ENCODE measurements around the gene DES. TPM values are rescaled to one million over a fixed set of nuclear protein-coding genes. Genes with fewer than 3 reads are reported as not detected.
"Not testable (repeated sequence)": the region's sequence is repeated elsewhere in the genome, so short reads cannot be mapped to it uniquely, and the experiment has no call there.

DES gene
- 5,382 TPM for polyA plus RNA-seq (ENCODE audit: insufficient read length)

DNA sequence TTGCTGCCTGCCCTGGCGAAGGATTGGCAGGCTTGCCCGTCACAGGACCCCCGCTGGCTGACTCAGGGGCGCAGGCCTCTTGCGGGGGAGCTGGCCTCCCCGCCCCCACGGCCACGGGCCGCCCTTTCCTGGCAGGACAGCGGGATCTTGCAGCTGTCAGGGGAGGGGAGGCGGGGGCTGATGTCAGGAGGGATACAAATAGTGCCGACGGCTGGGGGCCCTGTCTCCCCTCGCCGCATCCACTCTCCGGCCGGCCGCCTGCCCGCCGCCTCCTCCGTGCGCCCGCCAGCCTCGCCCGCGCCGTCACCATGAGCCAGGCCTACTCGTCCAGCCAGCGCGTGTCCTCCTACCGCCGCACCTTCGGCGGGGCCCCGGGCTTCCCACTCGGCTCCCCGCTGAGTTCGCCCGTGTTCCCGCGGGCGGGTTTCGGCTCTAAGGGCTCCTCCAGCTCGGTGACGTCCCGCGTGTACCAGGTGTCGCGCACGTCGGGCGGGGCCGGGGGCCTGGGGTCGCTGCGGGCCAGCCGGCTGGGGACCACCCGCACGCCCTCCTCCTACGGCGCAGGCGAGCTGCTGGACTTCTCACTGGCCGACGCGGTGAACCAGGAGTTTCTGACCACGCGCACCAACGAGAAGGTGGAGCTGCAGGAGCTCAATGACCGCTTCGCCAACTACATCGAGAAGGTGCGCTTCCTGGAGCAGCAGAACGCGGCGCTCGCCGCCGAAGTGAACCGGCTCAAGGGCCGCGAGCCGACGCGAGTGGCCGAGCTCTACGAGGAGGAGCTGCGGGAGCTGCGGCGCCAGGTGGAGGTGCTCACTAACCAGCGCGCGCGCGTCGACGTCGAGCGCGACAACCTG is at the start of gene DES:
DES (plus strand) TSS at position 223 of the 857 bp plus-strand sequence; CDS start at position 309, 86 bp downstream.
- peak; percentile 63 for DNase-seq

DNA sequence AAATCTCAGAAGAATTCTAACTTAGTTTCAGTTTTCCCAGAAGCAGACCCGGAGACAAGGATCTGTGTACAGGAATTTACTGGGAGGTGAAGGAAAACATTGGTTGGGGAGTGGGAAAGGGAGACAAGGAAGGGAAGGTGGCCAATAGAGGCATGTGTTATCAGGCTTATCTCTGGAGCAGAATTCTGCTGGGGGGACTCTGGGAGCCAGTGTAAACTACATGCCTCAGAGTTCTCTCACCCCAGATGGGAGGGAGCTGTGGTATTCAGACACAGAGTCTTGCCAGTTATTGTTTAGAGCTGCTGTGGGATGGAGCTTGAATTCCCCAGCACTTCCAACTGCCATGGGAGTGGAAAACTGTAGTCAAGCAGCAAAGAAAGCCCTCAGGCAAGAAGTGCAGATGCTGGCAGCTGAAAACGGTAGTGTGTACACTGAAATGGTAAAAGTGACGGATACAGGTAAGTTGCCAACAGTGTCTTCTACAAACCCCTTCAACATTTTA is 49.4 kb upstream of the DES start:
- no peak for DNase-seq

DNA sequence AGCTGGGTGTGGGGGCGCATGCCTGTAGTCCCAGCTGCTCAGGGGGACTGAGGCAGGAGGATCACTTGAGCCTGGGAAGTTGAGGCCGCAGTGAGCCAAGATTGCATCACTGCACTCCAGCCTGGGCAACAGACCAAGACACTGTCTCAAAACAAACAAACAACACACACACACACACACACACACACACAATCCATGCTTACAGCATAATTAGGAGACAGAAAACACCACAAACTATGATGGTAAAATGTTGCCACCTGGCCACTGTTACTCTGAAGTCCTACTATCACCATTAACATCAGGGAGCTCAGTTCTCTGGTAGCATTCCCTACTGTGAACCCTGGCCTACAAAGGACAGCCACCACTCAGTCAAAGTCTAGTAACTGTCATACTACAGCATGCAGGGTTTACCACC is 48.7 kb upstream of the DES start:
- no peak for DNase-seq

DNA sequence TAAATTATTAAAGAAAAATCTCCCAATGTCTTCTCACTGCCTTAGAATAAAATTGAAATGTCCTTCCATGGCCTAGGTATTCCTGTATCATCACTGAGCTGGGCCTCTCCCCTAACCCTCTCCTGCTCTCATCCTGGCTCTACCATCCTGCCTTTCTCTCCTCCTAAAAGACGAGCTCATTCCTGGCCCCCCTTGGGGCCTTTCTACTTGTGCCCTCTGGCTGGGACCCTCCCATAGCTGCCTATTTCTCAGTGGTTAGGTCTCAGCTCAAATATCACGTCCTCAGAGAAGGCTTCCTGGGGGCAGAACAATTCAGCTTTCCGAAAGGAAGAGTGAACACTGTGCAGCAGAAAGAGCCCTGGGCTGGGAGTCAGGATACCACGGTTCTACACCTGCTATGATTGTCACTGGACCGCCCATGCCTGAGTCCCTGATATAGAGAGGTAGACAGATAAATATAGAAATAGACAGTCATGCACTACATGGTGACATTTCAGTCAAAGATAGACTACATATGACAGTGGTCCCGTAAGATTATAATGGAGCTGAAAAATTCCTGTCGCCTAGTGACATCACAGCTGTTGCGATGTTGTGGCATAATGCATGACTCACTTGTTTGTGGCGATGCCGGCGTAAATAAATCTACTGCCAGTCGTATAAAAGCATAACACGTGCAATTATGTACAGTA is 39.9 kb upstream of the DES start:
- DNase-seq, result no peak

DNA sequence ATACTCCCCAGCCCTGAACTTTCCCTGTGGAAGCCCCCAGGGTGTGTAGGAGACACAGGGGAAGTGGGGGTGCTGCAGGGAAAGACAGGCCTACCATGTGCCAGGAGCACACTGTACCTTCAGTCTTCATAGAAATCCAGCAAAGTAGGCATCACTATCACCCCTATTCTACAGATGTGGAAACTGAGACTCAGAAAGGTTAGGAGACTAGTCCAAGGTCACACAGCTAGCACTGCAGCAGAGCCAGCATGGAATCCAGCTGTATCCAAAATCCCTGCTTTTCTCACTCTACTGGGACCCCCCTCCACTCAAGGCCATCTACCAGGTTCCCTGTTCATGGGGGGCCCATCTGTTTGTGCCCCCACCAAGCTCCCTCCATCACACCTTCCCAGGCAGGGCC is 37.3 kb upstream of the DES start:
- DNase-seq, result no peak

DNA sequence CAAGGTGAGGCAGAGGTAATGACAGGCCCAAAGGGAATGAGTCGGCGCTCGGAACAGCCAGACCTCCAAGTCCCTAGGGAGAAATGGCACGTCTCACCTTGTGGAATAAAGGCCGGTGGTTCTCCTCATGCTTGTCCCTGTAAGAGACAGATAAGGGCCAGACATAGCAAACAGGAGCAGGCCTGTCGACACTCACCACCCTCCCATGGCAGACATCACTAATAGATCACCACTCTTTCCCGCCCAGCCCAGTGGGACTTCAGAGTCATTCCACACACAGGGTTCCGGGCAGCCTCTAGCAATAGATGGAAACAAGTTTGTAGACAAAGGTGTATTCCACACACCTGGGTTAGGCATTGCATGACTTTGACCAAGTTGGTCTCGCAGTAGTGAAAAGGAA is 36.7 kb upstream of the DES start:
- no peak for DNase-seq

DNA sequence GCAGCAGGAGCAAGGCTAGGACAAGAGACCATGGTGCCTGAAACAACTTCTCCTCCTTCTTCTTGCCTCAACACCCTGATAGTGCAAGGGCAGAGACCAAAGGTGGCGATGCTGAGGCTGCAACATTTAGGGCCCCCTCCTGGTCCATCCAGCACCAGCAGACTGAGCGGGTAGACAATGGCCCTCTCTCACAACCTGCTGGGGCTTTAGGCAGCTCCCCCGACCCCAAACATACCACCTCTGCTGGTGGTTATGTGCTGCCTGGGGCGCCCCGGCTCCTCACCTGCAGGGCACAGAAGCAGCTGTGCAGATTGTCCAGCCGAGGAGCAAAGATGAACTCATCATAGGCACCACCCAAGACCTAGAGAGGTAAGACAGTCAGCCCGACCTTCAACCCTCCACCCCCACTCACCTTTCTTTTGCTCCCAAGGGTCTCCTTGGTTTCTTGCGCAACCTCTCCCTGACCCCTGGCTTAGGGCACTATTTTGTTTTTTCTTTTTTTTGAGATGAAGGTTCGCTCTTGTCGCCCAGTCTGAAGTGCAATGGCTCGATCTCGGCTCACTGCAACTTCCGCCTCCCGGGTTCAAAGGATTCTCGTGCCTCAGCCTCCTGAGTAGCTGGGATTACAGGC is 34.0 kb upstream of the DES start:
- no peak for DNase-seq

DNA sequence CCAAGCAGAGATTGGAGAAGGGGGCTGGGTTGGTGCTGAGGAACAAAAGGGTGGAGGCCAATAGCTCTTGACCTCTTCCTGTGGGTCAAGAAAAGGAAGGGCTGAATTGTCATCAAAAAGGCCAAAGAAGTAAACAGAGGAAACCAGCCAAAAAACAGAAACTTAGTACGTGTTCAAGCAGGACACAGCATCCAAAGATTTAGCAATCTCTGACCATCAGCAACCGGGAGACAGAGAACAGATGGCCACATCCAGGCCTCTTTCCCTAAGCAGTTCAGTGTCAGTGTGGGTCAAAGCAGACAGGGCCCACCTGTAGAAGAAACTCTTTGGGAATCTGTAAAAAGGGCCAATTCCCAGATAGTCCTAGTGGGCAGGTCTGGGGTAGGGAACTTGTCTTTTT is 33.3 kb upstream of the DES start:
- no peak for DNase-seq

DNA sequence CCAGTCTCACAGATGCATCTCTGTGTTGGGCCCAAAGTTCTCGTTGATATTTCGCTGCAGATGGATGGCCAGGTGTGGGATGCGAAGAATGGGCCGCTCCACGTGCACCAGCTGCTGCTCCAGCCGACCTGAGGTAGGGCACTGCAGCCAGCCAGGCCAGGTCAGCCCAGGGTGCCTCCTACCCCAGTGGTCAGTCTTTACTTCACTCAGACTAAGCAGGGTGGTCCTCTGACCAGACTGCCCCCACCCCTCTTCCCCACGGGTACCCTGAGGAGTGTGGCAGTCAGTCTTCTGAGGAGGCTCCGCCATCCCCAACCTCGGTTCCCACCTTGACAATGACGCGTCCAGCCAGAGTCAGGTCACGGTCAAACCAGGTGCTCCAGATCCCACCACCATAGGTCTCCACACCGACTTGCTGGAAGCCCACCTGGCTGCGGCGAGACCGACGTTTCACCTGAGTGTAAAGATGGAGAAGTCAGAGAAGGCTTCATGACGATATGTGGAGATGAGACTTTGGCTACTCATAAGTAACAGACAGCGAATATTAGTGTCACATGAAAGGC is 32.1 kb upstream of the DES start:
- DNase-seq, result no peak

DNA sequence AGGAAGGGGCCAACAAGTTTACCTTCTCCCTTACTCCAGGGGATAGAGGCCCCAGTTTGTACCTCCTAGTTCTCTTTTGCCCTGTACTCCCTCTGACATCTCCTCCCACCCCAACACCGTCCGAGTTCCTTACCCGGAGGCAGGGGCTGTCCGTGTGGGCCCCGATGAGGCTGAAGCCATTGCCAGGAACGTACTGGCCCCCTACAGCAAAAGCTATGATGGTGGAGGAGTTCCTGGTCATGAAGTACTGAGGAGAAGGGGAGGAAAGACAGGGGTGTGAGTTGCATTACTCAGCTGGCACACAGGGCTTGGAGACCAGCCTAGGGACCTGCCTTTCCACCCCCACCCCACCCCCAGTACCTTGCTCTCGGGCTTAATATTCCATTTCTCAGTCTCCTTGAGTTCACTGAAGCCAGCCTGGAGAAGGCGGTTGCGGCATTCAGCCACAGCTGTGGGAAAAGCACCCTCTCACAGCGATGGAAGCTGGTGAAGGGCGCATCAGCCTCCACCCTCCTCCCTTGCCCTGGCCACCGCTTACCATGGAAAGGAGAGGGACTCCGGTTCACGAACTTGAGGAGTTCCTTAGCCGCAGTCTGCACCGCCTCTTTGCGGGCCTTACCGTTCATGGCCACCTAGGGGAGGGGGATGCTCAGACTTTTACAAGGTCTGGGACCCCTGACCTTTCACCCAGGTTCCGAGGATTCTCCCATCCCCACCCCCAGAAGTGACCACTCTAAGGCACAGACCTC is 31.5 kb upstream of the DES start:
- no peak for DNase-seq

DNA sequence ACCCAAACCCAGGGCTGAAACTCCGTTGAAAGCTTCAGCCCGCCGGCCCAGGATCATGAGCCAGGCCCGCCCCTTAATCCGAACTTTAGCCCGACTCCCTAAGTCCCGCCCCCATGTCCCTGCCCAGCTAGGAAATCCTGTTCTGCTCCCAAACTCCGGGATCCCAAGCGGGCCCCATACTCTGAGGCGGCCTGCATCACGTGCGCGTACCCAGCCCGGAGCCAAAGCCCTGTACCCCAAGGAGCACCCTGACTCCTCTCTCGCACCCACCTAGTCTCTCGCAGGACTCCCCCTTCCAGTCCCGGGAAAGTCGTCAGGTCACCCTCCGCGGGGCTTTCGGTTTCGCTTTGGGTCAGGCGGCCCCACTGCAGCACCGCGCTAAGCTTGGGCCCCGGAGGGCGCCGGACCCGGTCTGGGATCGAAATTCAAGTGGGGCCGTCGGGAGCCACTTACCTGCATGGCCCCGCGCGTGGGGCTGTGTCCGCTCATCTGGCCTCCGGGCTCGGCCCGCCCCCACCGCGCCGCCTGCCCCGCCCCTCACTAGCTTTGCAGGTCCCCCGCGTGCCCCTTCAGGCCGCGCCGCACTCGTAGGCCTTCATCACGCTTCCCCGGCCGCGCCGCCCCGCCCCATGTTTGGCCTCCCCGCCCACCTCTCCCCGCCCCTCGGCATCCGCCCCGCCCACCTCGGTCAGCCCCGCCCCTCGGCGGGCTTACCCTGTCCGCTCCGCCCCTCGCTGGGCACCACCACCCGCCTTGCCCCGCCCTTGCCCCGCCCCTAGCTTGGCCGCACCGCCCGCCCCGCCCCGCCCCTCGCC is 30.7 kb upstream of the DES start, which contains the start of gene DNPEP:
DNPEP (minus strand) TSS at position 607 of the 815 bp plus-strand sequence; CDS start at position 489, 118 bp downstream.
- peak; percentile 89 for DNase-seq

DNA sequence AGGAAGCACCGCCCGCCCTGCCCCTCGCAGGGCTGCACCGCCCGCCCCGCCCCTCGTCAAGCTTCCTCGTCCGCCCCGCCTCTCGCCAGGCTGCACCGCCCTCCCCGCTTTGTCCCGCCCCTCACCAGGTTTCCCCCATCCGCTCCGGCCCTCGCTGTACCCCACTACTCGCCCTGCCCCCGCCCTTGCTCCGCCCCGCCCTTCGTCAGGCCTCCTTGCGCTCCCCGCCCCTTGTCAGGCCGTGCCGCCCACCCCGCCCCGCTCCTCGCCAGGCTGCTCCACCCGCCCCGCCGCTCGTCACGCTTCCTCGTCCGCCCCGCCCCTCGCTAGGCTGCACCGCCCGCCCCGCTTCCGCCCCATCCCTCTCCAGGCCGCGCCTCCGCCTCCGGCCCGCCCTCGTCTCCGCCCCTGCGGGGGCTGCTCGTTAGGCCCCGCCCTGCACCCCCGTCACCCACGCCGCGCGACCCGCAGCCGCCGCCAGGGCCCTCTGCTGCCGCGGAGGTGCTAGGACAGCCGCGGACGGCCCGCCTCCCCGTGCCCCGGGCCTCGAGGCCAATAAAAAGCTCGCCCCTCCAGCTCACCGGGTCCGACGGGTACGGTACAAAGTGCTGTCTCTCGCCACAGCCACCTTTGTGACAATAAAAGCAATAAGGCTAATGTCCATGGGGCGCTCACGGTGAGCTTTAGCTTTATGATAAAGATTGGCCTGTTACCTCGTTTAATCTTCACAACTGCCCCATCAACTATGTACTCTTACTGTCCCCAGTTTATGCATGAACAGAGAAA is 29.9 kb upstream of the DES start:
- DNase-seq, result peak; percentile 97

DNA sequence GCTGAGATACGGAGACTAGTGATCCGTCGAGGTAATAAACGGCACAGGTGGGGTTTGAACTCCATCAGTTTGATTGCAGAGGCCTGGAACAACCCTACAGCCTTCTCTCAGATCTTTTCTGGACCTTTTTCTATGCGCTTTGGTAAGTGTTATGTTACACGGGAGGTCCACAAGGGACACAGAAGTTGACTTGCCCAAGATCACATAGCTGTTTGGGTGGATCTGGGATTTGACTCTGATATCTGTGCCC is 29.3 kb upstream of the DES start:
- DNase-seq, result no peak

DNA sequence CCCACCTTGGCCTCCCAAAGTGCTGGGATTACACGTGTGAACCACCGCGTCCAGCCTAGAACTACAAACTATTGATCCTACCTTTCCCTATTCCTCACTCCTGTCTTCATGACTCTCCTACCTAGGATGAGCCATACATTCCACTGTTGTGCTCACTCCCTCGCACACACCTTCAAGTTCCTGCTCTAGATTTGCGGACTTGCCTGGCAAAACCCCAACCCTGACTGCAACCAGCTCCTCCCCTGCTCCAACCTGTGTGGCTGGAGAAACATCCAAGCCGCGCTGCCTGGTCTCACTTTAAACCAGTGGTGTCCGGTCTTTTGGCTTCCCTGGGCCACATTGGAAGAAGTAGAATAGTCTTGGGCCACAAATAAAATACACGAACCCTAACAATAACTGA is 25.4 kb upstream of the DES start:
- DNase-seq, result no peak

DNA sequence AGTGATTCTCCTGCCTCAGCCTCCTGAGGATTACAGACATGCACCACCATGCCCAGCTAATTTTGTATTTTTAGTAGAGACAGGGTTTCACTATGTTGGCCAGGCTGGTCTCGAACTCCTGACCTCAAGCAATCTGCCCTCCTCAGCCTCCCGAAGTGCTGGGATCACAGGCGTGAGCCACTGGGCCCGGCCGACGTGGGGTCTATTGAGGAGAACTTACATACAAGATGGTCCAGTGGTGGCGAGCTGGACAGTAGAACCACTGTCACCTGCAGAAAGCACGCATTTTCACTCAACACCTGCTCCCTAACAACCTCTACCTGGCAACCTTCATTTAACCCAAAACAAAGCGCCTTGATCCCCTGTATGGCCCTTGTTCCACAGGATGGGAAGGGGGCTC is 23.1 kb upstream of the DES start:
- DNase-seq, result not testable (repeated sequence)

DNA sequence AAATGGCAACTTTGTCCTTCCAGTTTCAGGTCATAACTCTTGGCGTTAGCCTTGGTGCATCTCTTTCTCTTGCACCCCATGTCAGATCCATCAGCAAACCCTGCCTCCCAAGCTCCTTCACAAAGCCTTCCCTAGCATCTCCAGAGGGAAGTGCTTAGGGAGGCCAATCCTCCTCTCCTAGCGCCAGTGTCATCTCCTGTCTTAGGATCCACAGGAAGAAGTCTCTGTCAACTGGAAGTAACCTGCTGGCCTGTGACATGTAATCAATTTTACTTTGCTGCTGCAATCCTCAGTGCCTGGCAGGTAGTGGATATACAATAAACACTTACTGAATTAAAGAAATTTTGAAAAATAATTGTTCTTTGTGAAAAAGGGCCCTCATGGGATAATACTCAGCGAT is 22.6 kb upstream of the DES start:
- no peak for DNase-seq

DNA sequence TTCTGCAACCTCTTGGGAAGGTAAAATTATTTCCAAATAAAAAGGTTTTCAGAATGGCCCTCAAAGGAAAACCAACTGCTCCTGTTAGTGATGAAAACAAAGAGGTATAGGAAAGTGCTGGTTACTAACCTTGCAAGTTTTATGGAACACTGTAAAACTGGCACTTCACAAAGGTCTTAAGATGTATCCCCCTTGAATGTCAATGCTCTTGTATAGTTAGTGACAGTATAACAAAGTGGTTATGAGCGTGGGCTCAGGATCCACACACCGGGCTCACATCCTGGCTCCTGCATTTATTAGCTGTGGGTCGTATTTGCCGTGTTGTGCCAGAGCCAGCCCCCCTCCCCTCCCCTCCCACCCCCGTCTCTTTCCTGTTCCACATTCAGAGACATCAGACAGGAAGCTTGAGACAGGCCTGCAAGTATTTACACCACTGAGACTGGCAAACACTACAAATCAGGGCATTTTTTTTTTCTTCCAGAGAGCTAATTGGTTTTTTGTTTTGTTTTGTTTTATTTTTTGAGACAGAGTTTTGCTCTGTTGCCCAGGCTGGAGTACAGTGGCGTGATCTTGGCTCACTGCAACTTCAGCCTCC is 21.2 kb upstream of the DES start:
- no peak for DNase-seq

DNA sequence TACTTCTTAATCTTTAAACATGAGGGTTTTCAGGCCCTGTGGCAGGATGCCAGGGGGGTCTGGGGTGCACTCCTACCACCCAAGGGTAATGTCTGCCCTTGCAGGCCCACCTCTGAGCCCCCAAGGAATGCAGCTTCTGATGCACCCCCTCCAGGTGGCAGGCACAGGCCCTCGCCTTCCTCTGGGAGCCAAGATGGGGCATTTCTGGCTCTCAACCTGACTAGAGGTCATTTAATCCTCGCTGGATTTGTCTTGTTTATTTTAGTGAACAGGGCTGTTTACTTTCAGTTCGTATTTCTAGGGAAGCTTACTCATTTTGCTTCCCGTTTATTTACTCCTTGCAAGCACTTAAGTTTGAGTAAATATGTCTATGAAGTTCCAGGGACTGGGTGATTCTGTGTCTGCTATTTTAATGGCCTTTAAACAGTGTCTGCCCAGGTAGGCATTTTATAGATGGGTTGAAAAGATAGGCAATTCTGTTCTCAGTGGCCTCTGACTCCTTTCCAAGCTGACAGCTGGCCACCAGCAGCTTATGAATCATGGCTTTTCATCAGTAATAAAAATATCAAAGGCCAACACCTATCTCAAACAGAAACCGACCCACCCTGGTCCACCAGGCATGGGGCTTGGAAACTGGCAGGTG is 19.3 kb upstream of the DES start:
- DNase-seq, result no peak

DNA sequence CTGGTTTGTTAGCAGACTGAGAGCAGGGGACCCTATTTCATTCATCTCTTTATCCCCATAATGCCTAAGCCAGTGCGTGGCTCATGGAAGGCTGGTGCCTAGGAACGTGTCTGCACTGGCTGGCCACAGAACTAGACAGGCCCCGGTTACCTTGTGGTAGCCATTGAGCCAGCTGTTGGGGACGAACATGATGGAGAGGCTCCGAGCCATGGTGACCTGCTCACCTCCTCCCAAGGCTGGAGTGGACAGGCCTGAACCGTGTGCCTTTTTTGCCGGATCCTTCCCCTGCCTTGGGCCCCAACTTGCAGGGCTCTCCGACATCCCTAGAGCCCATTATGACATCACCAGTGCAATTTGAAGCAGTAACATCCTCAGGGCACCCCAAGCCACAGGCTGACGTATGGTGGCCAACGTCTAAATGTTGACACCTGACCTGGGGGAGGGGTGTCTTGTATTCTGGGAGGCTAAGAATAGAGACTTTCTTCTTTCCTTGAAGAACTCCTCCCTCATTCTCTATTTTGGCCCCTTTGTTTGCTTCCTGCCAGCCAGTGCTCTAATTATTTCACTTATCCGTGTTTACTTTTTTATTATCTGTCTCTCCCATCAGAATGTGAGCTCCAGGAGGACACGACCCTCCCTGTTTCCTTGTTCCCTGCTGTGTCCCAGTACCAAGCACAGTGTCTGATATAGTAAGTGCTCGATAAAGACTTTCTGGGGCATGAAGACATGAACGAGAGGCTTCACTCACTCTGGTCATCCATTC is 18.3 kb upstream of the DES start:
- DNase-seq, result no peak

Measured in hindlimb muscle (tissue), 1 donor.